HG02678 (cell line): ENCODE data around the gene NAXD.

Source experiments
- ATAC-seq: cut with Tn5 transposase; IDR thresholded peaks from one replicate; pipeline ENCODE4 v1.9.1; 2021; ENCODE audit warnings: mild to moderate bottlenecking, moderate library complexity; ENCODE audit not compliant: unreplicated experiment

The NAXD gene

GRCh38 chr13:110689041-110689440 lies 73.7 kb downstream of the NAXD start:
- no peak for ATAC-seq
